HFF-Myc (cell line): ENCODE data around the gene EYS.

Source experiments
- DNase-seq: peaks from one replicate; pipeline ENCODE4 v3.0.0-alpha.2; 2011; ENCODE audit warnings: low read depth; ENCODE audit errors: extremely low read depth
- H3K4me3 ChIP-seq: replicated peaks from 2 replicates; pipeline ENCODE4 v1.5.1; 2011; ENCODE audit warnings: low read depth, mild to moderate bottlenecking, control low read depth, low read length
- TF ChIP-seq, protein P1 (sequence below): IDR thresholded peaks from 2 replicates; pipeline ENCODE4 v1.5.1; 2012; ENCODE audit warnings: mild to moderate bottlenecking, low read depth, low read length, control low read depth; ENCODE audit errors: missing control alignments

The EYS gene

DNA sequence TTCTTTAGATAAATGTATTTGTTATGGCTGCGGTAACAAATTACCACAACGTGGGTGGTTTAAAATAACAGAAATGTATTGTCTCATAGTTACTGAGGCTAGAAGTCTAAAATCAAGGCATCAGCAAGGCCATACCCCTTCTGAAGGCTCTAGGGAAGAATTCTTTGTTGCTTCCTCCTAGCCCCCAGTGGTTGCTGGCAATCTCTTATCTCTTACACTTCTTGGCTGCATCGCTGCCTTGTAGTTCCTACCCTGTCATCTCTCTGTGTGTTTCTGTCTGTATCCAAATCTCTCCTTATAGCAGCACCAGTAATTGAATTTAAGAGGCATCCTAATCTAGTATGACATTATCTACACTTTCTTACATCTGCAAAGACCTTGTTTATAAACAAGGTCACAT is 1536.7 kb downstream of the EYS start:
- DNase-seq: no peak
- H3K4me3 ChIP-seq: no peak overlapping the region
- TF ChIP-seq, protein P1, sequence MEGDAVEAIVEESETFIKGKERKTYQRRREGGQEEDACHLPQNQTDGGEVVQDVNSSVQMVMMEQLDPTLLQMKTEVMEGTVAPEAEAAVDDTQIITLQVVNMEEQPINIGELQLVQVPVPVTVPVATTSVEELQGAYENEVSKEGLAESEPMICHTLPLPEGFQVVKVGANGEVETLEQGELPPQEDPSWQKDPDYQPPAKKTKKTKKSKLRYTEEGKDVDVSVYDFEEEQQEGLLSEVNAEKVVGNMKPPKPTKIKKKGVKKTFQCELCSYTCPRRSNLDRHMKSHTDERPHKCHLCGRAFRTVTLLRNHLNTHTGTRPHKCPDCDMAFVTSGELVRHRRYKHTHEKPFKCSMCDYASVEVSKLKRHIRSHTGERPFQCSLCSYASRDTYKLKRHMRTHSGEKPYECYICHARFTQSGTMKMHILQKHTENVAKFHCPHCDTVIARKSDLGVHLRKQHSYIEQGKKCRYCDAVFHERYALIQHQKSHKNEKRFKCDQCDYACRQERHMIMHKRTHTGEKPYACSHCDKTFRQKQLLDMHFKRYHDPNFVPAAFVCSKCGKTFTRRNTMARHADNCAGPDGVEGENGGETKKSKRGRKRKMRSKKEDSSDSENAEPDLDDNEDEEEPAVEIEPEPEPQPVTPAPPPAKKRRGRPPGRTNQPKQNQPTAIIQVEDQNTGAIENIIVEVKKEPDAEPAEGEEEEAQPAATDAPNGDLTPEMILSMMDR: no peak

DNA sequence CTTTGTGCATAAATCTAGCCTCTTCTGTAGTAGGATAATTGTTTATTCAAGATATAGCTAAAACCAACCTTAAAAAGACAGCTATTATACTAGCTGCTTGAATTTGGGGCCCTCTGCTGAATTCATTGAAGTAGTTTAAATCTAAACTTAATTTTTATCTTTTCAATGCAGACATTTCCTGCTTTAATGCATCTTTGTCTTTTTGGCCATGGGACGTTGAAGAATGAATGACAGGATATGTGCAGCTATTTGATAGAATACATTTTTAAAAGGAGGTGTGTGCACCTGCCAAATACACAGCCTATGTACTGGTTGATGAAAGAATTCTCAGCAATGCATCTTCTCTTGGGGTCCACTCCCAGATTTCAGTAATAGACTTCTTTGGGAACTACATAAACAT is 1546.5 kb downstream of the EYS start:
- TF ChIP-seq, protein P1: no peak
- no peak for DNase-seq
- H3K4me3 ChIP-seq: no peak overlapping the region

DNA sequence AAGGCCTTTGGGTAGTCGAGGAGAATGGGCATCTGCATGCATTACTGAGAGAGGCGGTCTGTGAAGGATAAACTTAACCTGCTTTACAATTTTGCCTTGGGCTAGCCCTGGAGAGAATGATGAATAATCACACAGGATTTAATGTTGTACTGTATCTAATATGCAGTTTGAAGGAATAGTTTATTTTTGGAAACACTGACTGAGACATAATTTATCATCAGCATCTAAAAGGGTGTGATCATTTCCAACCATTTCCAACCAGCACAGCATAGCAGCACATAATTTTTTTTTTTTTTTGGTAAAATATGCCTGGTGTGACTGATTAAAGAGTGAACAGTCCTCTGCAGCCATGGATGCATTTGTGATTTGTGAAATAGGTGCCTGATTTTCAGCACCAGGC is 1552.0 kb downstream of the EYS start:
- DNase-seq: no peak
- TF ChIP-seq, protein P1: no peak
- H3K4me3 ChIP-seq: no peak overlapping the region

DNA sequence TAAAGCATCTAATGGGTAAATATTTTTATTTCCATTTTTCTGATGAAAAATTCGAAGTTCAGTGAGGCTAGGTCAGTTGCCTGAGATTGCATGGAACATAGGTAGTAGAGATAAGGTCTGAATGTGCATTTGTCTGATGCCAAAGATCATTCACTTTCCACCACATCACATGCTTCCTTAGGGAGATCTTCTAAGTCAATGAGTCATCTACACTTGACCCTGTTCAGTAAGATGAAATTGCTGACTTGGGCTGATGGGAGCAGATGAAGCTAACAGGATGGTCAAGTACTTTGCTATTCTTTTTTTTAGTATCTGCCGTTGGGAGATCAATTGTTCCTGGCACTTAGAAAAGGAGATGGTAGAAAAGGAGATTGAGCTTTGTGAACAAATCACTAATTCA is 1560.2 kb downstream of the EYS start:
- TF ChIP-seq, protein P1: no peak
- DNase-seq: no peak
- H3K4me3 ChIP-seq: no peak overlapping the region

DNA sequence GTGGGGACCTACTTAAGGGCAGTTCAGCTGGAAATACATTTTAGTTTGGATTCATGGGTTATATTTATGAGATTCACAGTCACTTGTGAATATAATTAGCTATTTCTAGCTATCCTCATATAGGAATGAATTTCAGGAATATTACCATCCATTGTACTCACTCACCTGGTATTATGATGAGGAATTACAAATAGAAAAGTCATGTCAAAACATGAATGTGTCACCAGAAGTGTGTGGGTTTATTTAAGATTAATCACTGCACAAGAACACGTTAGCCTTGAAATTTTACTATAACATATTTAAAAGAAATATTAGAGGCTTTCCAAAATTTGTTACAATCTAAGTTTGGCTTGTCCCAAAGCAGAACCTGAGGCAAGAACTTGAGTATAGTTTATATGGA is 1560.9 kb downstream of the EYS start:
- TF ChIP-seq, protein P1: no peak
- no peak for DNase-seq
- no peak overlapping the region for H3K4me3 ChIP-seq

DNA sequence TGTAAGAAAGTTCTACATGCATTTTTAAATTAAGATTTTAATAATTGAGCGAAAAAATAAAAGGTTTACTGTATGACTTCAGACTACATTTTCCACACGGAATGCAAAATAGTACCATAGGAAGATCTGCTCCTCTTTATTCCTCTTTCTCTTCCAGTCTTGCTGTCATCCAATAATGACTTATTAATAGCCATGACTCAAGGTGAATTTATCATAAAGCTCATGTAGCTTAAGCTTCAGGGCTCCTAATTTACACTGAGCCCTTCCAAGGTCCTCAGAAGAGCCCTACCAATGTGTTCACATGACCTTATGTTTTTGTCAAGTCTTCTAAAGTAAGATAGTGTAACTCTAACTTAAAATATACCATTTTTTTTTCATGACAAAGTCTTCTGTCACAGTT is 1561.4 kb downstream of the EYS start:
- TF ChIP-seq, protein P1: no peak
- DNase-seq: no peak
- no peak overlapping the region for H3K4me3 ChIP-seq

DNA sequence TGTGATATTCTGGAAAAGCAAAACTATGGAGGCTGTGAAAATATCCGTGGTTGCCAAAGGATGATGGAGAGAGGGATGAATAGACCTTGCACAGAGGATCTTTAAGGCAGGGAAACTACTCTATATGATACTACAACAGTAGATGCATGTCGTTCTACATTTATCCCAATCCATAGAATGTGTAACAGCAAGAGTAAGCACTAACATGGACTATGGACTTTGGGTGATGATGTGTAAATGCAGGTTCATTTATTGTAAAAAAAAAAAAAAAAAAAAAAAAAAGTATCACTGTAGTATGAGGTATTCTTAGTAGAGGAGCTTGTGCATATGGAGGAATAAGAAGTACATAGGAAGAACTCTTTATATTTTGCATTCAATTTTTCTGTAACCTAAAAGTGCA is 1563.9 kb downstream of the EYS start:
- no peak for DNase-seq
- TF ChIP-seq, protein P1: no peak

More for the DNA sequence above, 1563.9 kb downstream of the EYS start:
- H3K4me3 ChIP-seq: no peak overlapping the region
